ENCODE data around the gene ZG16. TPM values are rescaled to one million over a fixed set of nuclear protein-coding genes. Genes with fewer than 3 reads are reported as not detected.
A peak's percentile ranks its signal among the peaks of the same experiment; 100 is the strongest.
"Not testable (repeated sequence)": the region's sequence is repeated elsewhere in the genome, so short reads cannot be mapped to it uniquely, and the experiment has no call there.

Gene ZG16
- total and polyA plus RNA-seq, 12 donors = 0.01 TPM; not detected in 11

GRCh38 chr16:29779474-29779873, 1.4 kb downstream of the ZG16 start:
- H3K4me3 ChIP-seq = no peak overlapping the region
- DNase-seq (no peak), ATAC-seq (no peak)
- H3K27me3 ChIP-seq = peaks cover 0 to 31% (median 4%) of the 10 kb centered on the region in 7 donors
- H3K27ac ChIP-seq = no peak overlapping the region
- no peaks in the 10 kb centered on the region for H3K9me3 ChIP-seq
- intact Hi-C loops (cut with DNase I) = loop anchor here in 1 of 10 donors (10.0 kb wide), 1 partner anchor 65 kb away; no protein-coding TSS in a partner anchor
- H3K4me1 ChIP-seq = peaks cover 0 to under 1% (median 0%) of the 10 kb centered on the region in 9 donors
- no peaks in the 10 kb centered on the region for H3K36me3 ChIP-seq
- TF ChIP-seq, protein P1, sequence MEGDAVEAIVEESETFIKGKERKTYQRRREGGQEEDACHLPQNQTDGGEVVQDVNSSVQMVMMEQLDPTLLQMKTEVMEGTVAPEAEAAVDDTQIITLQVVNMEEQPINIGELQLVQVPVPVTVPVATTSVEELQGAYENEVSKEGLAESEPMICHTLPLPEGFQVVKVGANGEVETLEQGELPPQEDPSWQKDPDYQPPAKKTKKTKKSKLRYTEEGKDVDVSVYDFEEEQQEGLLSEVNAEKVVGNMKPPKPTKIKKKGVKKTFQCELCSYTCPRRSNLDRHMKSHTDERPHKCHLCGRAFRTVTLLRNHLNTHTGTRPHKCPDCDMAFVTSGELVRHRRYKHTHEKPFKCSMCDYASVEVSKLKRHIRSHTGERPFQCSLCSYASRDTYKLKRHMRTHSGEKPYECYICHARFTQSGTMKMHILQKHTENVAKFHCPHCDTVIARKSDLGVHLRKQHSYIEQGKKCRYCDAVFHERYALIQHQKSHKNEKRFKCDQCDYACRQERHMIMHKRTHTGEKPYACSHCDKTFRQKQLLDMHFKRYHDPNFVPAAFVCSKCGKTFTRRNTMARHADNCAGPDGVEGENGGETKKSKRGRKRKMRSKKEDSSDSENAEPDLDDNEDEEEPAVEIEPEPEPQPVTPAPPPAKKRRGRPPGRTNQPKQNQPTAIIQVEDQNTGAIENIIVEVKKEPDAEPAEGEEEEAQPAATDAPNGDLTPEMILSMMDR (IDR thresholded peaks at IDR 0.05) = no peak
- 34 to 50% methylated on average over 10 of the region's 10 CpGs for WGBS, 2 donors

DNA sequence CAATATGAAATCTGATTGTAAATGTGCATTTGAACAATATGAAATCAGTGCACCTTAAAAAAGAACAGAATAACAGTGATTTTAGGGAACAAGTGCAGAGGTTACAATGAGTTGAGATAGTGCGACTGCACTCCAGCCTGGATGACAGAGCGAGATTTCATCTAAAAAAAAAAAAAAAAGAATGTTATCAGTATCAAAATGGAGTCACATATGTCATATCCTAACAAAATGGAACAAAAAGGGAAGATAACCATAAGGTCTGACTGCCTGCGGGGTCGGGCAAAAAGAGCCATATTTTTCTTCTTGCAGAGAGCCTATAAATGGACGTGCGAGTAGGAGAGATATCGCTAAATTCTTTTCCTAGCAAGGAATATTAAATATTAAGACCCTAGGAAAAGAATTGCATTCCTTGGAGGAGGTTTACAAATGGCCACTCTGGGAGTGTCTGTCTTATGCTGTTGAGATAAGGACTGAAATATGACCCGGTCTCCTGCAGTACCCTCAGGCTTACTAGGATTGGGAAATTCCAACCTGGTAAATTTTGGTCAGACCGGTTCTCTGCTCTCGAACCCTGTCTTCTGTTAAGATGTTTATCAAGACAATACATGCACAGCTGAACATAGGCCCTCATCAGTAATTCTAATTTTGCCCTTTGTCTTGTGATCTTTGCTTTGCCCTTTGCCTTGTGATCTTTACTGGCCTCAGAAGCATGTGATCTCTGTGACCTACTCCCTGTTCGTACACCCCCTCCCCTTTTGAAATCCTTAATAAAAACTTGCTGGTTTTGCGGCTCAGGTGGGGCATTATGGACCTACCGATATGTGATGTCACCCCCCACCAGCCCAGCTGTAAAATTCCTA, 5.3 kb downstream of the ZG16 start:
- H3K9me3 ChIP-seq, H3K27ac ChIP-seq, ATAC-seq, H3K4me3 ChIP-seq, DNase-seq, H3K36me3 ChIP-seq: not testable (repeated sequence)
- Histone ChIP-seq H3K27me3 (peaks cover 0 to 27% (median 4%) of the 10 kb centered on the region in 7 donors), H3K4me1 (peaks cover 0 to 13% (median 6%) of the 10 kb centered on the region in 9 donors)
- intact Hi-C loops (cut with DNase I) = loop anchor here in 1 of 10 donors (10.0 kb wide), 1 partner anchor 59 kb away; no protein-coding TSS in a partner anchor
- 77 to 82% methylated on average over 13 of the region's 13 CpGs for WGBS, 2 donors

DNA sequence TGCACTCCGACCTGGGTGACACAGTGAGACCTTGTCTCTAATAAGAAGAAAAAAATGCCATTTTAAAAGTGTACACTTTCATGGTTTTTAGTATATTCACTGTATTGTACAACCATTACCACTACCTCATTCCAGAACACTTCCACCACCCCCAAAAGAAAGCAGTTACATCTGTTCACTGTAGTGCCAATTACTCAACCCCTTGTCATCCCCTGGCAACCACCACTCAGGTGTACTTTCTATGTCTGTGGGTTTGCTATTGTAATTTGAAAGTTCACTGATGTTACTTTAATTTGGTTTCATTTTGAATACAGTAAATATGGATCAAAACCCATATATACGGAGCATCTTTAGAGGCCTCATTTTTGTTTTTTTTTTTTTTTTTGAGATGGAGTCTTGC, 6.1 kb downstream of the ZG16 start:
- no peak for DNase-seq
- Histone ChIP-seq H3K27me3 (peaks cover 0 to 21% (median 4%) of the 10 kb centered on the region in 7 donors), H3K36me3 (no peaks in the 10 kb centered on the region), H3K4me3 (no peak overlapping the region), H3K9me3 (no peaks in the 10 kb centered on the region), H3K27ac (no peak overlapping the region), H3K4me1 (peaks cover 0 to 13% (median 6%) of the 10 kb centered on the region in 9 donors)
- intact Hi-C loops (cut with DNase I) = loop anchor here in 1 of 10 donors (10.0 kb wide), 1 partner anchor 59 kb away; no protein-coding TSS in a partner anchor
- no peak for ATAC-seq
- TF ChIP-seq, protein P1 (IDR thresholded peaks at IDR 0.05) = no peak
- 91 to 96% methylated on average over 2 of the region's 2 CpGs for WGBS, 2 donors

DNA sequence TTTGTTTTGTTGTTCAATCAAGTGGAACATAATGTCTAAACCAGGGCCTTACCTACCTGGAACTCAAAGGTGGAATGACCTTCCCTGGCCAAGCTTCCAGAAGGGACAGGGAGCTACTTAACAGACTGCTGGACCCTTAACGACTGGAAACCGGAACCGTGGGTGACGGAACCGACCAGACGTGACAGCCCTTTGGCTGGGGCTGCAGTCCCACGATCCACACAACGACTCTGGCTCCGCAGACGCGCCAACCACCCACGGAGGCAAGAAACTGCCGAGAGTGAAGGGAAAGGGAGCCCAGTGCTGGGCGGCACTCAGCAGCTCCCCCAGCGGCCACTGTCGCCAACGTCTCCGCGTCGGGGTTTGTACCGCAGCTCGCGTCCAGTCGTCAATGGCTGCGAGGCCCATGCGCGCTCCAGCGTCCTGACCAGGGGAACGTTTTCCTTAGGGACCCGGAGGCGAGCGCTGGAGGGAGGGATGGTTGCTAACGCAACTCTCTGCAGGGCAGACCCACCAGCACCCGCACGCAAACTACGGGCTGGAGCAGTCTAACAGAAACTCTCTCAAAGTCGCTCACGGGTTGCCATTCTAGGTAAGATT, 6.9 kb downstream of the ZG16 start:
- no peaks in the 10 kb centered on the region for H3K9me3 ChIP-seq
- WGBS, 2 donors = 4 to 5% methylated on average over 38 of the region's 38 CpGs
- intact Hi-C loops (cut with DNase I) = loop anchor here in 1 of 10 donors (10.0 kb wide), 1 partner anchor 60 kb away; no protein-coding TSS in a partner anchor
- H3K27me3 ChIP-seq = peaks cover 0 to 12% (median 0%) of the 10 kb centered on the region in 7 donors
- peak; percentile 75 to 95 (median 88) for ATAC-seq
- H3K27ac ChIP-seq = peak overlapping the region in 2 of 10 donors; percentile 13 to 46
- peak overlapping the region in 8 of 10 donors; percentile 15 to 38 (median 32) for H3K4me3 ChIP-seq
- no peaks in the 10 kb centered on the region for H3K36me3 ChIP-seq
- peaks cover 4 to 21% (median 13%) of the 10 kb centered on the region in 9 donors for H3K4me1 ChIP-seq
- DNase-seq = peak; percentile 74 to 86
- TF ChIP-seq, protein P1 (IDR thresholded peaks at IDR 0.05) = peak; percentile 74 to 91 (median 88)

- H3K9me3 ChIP-seq, H3K27me3 ChIP-seq, ATAC-seq, H3K36me3 ChIP-seq, DNase-seq, H3K4me3 ChIP-seq, H3K27ac ChIP-seq: not testable (repeated sequence)
- intact Hi-C loops (cut with DNase I) = loop anchor here in 1 of 10 donors (10.0 kb wide), 1 partner anchor 62 kb away; no protein-coding TSS in a partner anchor
- WGBS, 2 donors = 82 to 87% methylated on average over 4 of the region's 4 CpGs
- peaks cover 10 to 34% (median 27%) of the 10 kb centered on the region in 9 donors for H3K4me1 ChIP-seq
Observed at GRCh38 chr16:29787155-29787554, 9.1 kb downstream of the ZG16 start.
